Memory B cell (primary cell): ENCODE results near the gene PPTC7.
"Not testable (repeated sequence)": the region's sequence is repeated elsewhere in the genome, so short reads cannot be mapped to it uniquely, and the experiment has no call there.

Experiments
- ATAC-seq: fragments of 150-1000 bp; cut with Tn5 transposase; 2 replicates; pipeline ENCODE4 v1.10.0; 2021; ENCODE audit warnings: low read depth, mild to moderate bottlenecking, moderate library complexity
- DNase-seq, 2 donors: peaks; one replicate each; pipeline ENCODE4 v3.0.0; 2022; ENCODE audit warnings: low spot score in 2 of 2
- H3K27ac Mint-ChIP-seq: one replicate; pipeline ENCODE4 v1.8.0; 2022; ENCODE audit warnings: mild to moderate bottlenecking, moderate library complexity, mixed read lengths
- H3K27me3 Mint-ChIP-seq: one replicate; pipeline ENCODE4 v1.8.0; 2022; ENCODE audit warnings: mixed read lengths
- H3K36me3 Mint-ChIP-seq: one replicate; pipeline ENCODE4 v1.8.0; 2022; ENCODE audit warnings: mild to moderate bottlenecking, mixed read lengths
- H3K4me1 Mint-ChIP-seq: one replicate; pipeline ENCODE4 v1.8.0; 2022; ENCODE audit warnings: mixed read lengths
- H3K4me3 Mint-ChIP-seq: one replicate; pipeline ENCODE4 v1.8.0; 2022; ENCODE audit warnings: mild to moderate bottlenecking, moderate library complexity, mixed read lengths
- H3K9me3 Mint-ChIP-seq: one replicate; pipeline ENCODE4 v1.8.0; 2022; ENCODE audit warnings: mixed read lengths

The PPTC7 gene

GRCh38 chr12:110577864-110578693 is 5.0 kb downstream of the PPTC7 start:
- Mint-ChIP-seq H3K36me3 (no peaks in the 10 kb centered on the region), H3K27me3 (no peaks in the 10 kb centered on the region), H3K4me1 (peaks cover 44% of the 10 kb centered on the region), H3K4me3 (peak overlapping the region; percentile 75), H3K9me3 (no peaks in the 10 kb centered on the region), H3K27ac (peak overlapping the region; percentile 92)
- DNase-seq, result no peak
- peak; percentile 12 for ATAC-seq

GRCh38 chr12:110576504-110576903 is 6.6 kb downstream of the PPTC7 start:
- H3K4me1 Mint-ChIP-seq, result peaks cover 39% of the 10 kb centered on the region
- ATAC-seq (no peak), DNase-seq (no peak)
- no peaks in the 10 kb centered on the region for H3K36me3 Mint-ChIP-seq
- H3K4me3 Mint-ChIP-seq, result peak overlapping the region; percentile 37
- no peaks in the 10 kb centered on the region for H3K9me3 Mint-ChIP-seq
- H3K27ac Mint-ChIP-seq, result peak overlapping the region; percentile 16
- H3K27me3 Mint-ChIP-seq, result no peaks in the 10 kb centered on the region

GRCh38 chr12:110575326-110575725 is 7.8 kb downstream of the PPTC7 start:
- H3K27me3 Mint-ChIP-seq, result no peaks in the 10 kb centered on the region
- peaks cover 3% of the 10 kb centered on the region for H3K36me3 Mint-ChIP-seq
- no peak overlapping the region for H3K4me3 Mint-ChIP-seq
- no peak for ATAC-seq
- no peaks in the 10 kb centered on the region for H3K9me3 Mint-ChIP-seq
- peaks cover 34% of the 10 kb centered on the region for H3K4me1 Mint-ChIP-seq
- no peak for DNase-seq
- peak overlapping the region; percentile 11 for H3K27ac Mint-ChIP-seq

- not testable (repeated sequence) for H3K36me3 Mint-ChIP-seq, H3K4me3 Mint-ChIP-seq, DNase-seq, H3K27me3 Mint-ChIP-seq, H3K27ac Mint-ChIP-seq, ATAC-seq, H3K9me3 Mint-ChIP-seq
- H3K4me1 Mint-ChIP-seq, result peaks cover 31% of the 10 kb centered on the region
Observed at GRCh38 chr12:110574717-110575230, 8.3 kb downstream of the PPTC7 start.

- H3K27ac Mint-ChIP-seq, result no peak overlapping the region
- H3K4me1 Mint-ChIP-seq, result peaks cover 24% of the 10 kb centered on the region
- ATAC-seq (no peak), DNase-seq (no peak)
- peaks cover 2% of the 10 kb centered on the region for H3K9me3 Mint-ChIP-seq
- H3K27me3 Mint-ChIP-seq, result no peaks in the 10 kb centered on the region
- H3K4me3 Mint-ChIP-seq, result no peak overlapping the region
- peaks cover 6% of the 10 kb centered on the region for H3K36me3 Mint-ChIP-seq
Observed at GRCh38 chr12:110574044-110574443, 9.1 kb downstream of the PPTC7 start.

- H3K4me3 Mint-ChIP-seq, H3K27ac Mint-ChIP-seq, H3K9me3 Mint-ChIP-seq: not testable (repeated sequence)
Observed at GRCh38 chr12:110570798-110571197, 12.3 kb downstream of the PPTC7 start.

GRCh38 chr12:110569838-110570237 is 13.3 kb downstream of the PPTC7 start:
- H3K9me3 Mint-ChIP-seq, H3K27me3 Mint-ChIP-seq, DNase-seq, H3K4me3 Mint-ChIP-seq, H3K27ac Mint-ChIP-seq, ATAC-seq: not testable (repeated sequence)
- Mint-ChIP-seq H3K4me1 (peaks cover 22% of the 10 kb centered on the region), H3K36me3 (peaks cover 16% of the 10 kb centered on the region)

More at GRCh38 chr12:110570798-110571197, 12.3 kb downstream of the PPTC7 start:
- not testable (repeated sequence) for ATAC-seq, H3K27me3 Mint-ChIP-seq, DNase-seq
- Mint-ChIP-seq H3K36me3 (peaks cover 14% of the 10 kb centered on the region), H3K4me1 (peaks cover 23% of the 10 kb centered on the region)

GRCh38 chr12:110568752-110569151 is 14.4 kb downstream of the PPTC7 start:
- ATAC-seq (no peak), DNase-seq (no peak)
- H3K4me3 Mint-ChIP-seq, result no peak overlapping the region
- no peak overlapping the region for H3K27ac Mint-ChIP-seq
- peaks cover 5% of the 10 kb centered on the region for H3K9me3 Mint-ChIP-seq
- peaks cover 16% of the 10 kb centered on the region for H3K36me3 Mint-ChIP-seq
- H3K27me3 Mint-ChIP-seq, result no peaks in the 10 kb centered on the region
- H3K4me1 Mint-ChIP-seq, result peaks cover 26% of the 10 kb centered on the region

- Mint-ChIP-seq H3K4me1 (peaks cover 29% of the 10 kb centered on the region), H3K36me3 (peaks cover 16% of the 10 kb centered on the region), H3K9me3 (peaks cover 5% of the 10 kb centered on the region), H3K27me3 (no peaks in the 10 kb centered on the region), H3K4me3 (no peak overlapping the region), H3K27ac (peak overlapping the region; percentile 75)
- DNase-seq (no peak), ATAC-seq (no peak)
Observed at GRCh38 chr12:110566993-110567392, 16.1 kb downstream of the PPTC7 start.

- H3K4me1 Mint-ChIP-seq, result peaks cover 34% of the 10 kb centered on the region
- peak overlapping the region; percentile 84 for H3K27ac Mint-ChIP-seq
Observed at GRCh38 chr12:110565894-110566871, 16.9 kb downstream of the PPTC7 start.

GRCh38 chr12:110564471-110564991 is 18.6 kb downstream of the PPTC7 start:
- Mint-ChIP-seq H3K36me3 (peaks cover 10% of the 10 kb centered on the region), H3K27me3 (no peaks in the 10 kb centered on the region), H3K4me3 (no peak overlapping the region), H3K4me1 (peaks cover 39% of the 10 kb centered on the region), H3K9me3 (peaks cover 2% of the 10 kb centered on the region), H3K27ac (peak overlapping the region; percentile 89)
- DNase-seq, result no peak
- ATAC-seq, result no peak

More at GRCh38 chr12:110565894-110566871, 16.9 kb downstream of the PPTC7 start:
- peaks cover 16% of the 10 kb centered on the region for H3K36me3 Mint-ChIP-seq
- no peak for ATAC-seq
- peak overlapping the region; percentile 14 for H3K4me3 Mint-ChIP-seq
- no peaks in the 10 kb centered on the region for H3K27me3 Mint-ChIP-seq
- peaks cover 5% of the 10 kb centered on the region for H3K9me3 Mint-ChIP-seq
- no peak for DNase-seq

GRCh38 chr12:110563702-110564470 is 19.2 kb downstream of the PPTC7 start:
- H3K27ac Mint-ChIP-seq, result peak overlapping the region; percentile 89
- ATAC-seq (no peak), DNase-seq (no peak)
- no peaks in the 10 kb centered on the region for H3K27me3 Mint-ChIP-seq
- peaks cover 39% of the 10 kb centered on the region for H3K4me1 Mint-ChIP-seq
- H3K36me3 Mint-ChIP-seq, result peaks cover 10% of the 10 kb centered on the region
- no peak overlapping the region for H3K4me3 Mint-ChIP-seq
- H3K9me3 Mint-ChIP-seq, result peaks cover 2% of the 10 kb centered on the region

- Mint-ChIP-seq H3K4me3 (peak overlapping the region; percentile 60), H3K36me3 (peaks cover 13% of the 10 kb centered on the region), H3K4me1 (peaks cover 39% of the 10 kb centered on the region), H3K27ac (peak overlapping the region; percentile 89)
- DNase-seq, H3K27me3 Mint-ChIP-seq, H3K9me3 Mint-ChIP-seq: not testable (repeated sequence)
- peak; percentile 60 for ATAC-seq
Observed at GRCh38 chr12:110562386-110562785, 20.7 kb downstream of the PPTC7 start.
